HG03066 (cell line): ENCODE data around the gene PRKCH.

Experiments used
- ATAC-seq: cut with Tn5 transposase; IDR thresholded peaks from one replicate; pipeline ENCODE4 v1.9.1; 2021; ENCODE audit warnings: low read depth; ENCODE audit not compliant: unreplicated experiment

The PRKCH gene

GRCh38 chr14:61360796-61361525, 39.6 kb downstream of the PRKCH start:
- ATAC-seq, result no peak

- no peak for ATAC-seq
Observed at GRCh38 chr14:61362072-61362750, 40.8 kb downstream of the PRKCH start.

- ATAC-seq, result no peak
Observed at GRCh38 chr14:61364243-61364642, 42.9 kb downstream of the PRKCH start.

- no peak for ATAC-seq
Observed at GRCh38 chr14:61365667-61366212, 44.4 kb downstream of the PRKCH start.

- no peak for ATAC-seq
Observed at GRCh38 chr14:61368114-61368710, 46.8 kb downstream of the PRKCH start.

GRCh38 chr14:61368781-61369453, 47.5 kb downstream of the PRKCH start:
- ATAC-seq, result no peak

- ATAC-seq, result no peak
Observed at GRCh38 chr14:61369454-61369810, 48.1 kb downstream of the PRKCH start.

GRCh38 chr14:61372379-61372778, 51.0 kb downstream of the PRKCH start:
- no peak for ATAC-seq

- ATAC-seq, result no peak
Observed at GRCh38 chr14:61372842-61373555, 51.6 kb downstream of the PRKCH start.

- ATAC-seq, result no peak
Observed at GRCh38 chr14:61374284-61374683, 52.9 kb downstream of the PRKCH start.

GRCh38 chr14:61375218-61375617, 53.8 kb downstream of the PRKCH start:
- no peak for ATAC-seq

- ATAC-seq, result no peak
Observed at GRCh38 chr14:61376314-61376713, 54.9 kb downstream of the PRKCH start.

- no peak for ATAC-seq
Observed at GRCh38 chr14:61377749-61378148, 56.4 kb downstream of the PRKCH start.

GRCh38 chr14:61379639-61380184, 58.3 kb downstream of the PRKCH start:
- peak; percentile 47 for ATAC-seq

GRCh38 chr14:61380984-61381383, 59.6 kb downstream of the PRKCH start:
- ATAC-seq, result no peak

GRCh38 chr14:61381553-61381952, 60.2 kb downstream of the PRKCH start:
- no peak for ATAC-seq

GRCh38 chr14:61382842-61383241, 61.5 kb downstream of the PRKCH start:
- no peak for ATAC-seq

GRCh38 chr14:61385002-61385685, 63.8 kb downstream of the PRKCH start:
- no peak for ATAC-seq

GRCh38 chr14:61386173-61386772, 64.9 kb downstream of the PRKCH start:
- ATAC-seq, result no peak
